Stimulated activated CD4-positive, alpha-beta T cell treated with anti-CD3 and anti-CD28 coated beads, TNF-alpha, amount 100 ng/mL, for 4 hours (primary cell): ENCODE data around the gene OR56B4.

ENCODE experiments used
- DNase-seq, 3 experiments: peaks; one replicate each; pipeline ENCODE4 v3.0.0-alpha.2; 2020; ENCODE audit warnings: low read depth in 3 of 3

The OR56B4 gene

DNA sequence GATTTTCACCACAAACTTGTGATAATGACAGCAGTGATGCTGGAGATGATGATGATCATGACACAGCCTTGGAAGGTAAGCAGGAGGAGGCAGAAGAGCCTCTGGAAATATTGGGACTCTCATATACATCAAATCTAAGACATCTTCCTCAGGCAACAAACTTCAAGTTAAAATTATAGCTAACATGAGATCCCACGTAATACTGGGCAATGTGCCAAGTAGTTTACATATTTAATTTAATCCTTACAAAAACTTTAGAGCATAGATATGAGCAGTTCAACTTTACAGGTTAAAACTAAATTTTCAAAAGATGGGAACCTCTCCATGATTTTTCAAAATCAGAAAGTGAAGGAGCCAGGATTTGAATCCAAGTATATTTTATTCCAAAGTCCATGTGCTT lies 43.6 kb downstream of the OR56B4 start:
- no peak for DNase-seq

DNA sequence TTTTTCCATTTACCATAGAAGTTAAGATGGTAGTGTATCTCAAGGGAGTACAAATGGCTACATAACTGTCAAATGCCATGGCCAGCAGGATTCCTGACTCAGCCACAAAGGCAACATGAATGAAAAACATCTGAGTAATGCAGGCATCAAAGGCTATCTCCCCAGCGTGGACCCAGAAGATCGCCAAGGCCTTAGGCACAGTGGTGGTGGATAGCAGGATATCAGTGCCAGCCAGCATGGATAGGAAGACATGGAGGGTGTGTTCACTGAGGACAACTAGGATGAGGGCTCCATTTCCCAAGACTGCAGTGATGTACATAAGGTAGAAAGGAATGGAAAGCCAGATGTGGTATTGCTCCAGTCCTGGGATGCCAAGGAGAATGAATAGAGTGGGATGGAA lies 44.6 kb downstream of the OR56B4 start:
- no peak for DNase-seq

DNA sequence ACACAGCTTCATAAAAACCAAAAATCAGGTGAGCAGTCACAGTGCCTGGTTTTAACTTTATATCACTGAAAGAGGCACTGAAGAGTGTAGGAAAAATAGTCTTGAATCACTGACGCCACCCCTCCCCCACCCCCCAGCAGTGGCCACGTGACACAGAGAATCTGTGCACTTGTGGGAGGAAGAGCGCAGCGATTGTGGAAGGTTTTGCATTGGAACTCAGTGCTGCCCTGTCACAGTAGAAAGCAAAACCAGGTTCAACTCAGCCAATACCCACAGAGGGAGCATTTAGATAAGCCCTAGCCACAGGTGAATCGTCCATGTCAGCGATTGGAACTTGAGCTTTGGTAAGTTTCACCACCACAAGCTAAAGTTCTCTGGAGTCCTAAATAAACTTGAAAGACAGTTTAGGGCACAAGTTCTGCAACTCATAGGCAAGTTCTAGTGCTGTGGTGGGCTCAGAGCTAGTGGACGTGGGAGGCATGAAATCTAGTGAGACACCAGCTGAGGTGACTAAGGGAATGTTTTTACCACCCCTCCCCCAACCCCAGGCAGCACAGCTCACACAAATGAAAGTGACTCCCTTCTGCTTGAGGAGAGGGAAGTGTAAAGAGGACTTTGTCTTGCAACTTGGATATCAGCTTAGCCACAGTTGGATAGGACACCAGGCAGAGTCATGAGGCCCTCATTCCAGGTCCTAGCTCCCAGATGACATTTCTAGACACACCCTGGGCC lies 49.3 kb downstream of the OR56B4 start:
- DNase-seq = no peak
